Fibroblast of lung (primary cell): ENCODE results near the gene CERS1. TPM values are rescaled to one million over a fixed set of nuclear protein-coding genes. Genes with fewer than 3 reads are reported as not detected.

Experiments
- DNase-seq, 2 donors: peaks; one replicate each; pipeline versions ENCODE4 v3.0.0 to v3.0.0-alpha.2; 2010; ENCODE audit warnings: low read depth in 2 of 2
- H2AFZ ChIP-seq: 2 replicates; pipeline ENCODE4 v1.5.1; 2012; ENCODE audit warnings: low read length, control low read depth, inconsistent platforms
- H3K27ac ChIP-seq: 2 replicates; pipeline ENCODE4 v1.5.1; 2011; ENCODE audit warnings: low read length, control low read depth; ENCODE audit not compliant: insufficient read depth
- H3K27me3 ChIP-seq: 2 replicates; pipeline ENCODE4 v1.5.1; 2011; ENCODE audit warnings: mild to moderate bottlenecking, low read length; ENCODE audit not compliant: control insufficient read depth, insufficient read depth
- H3K36me3 ChIP-seq: 2 replicates; pipeline ENCODE4 v1.5.1; 2011; ENCODE audit warnings: low read length; ENCODE audit not compliant: control insufficient read depth, insufficient read depth
- H3K4me1 ChIP-seq: 2 replicates; pipeline ENCODE4 v1.5.1; 2011; ENCODE audit warnings: low read length; ENCODE audit not compliant: control insufficient read depth, insufficient read depth; ENCODE audit errors: extremely low read depth
- H3K4me2 ChIP-seq: 2 replicates; pipeline ENCODE4 v1.5.1; 2011; ENCODE audit warnings: low read length, control low read depth; ENCODE audit not compliant: insufficient read depth; ENCODE audit errors: extremely low read depth
- H3K4me3 ChIP-seq, 4 experiments: fragments of 200-600 bp in 1 of 4; sonication (generic) in 1 of 4; replicated peaks in 1 of 4; 2 replicates each; pipeline ENCODE4 v1.5.1; 2011 to 2016; ENCODE audit warnings: low read length in 4 of 4, low read depth in 3 of 4, mild to moderate bottlenecking in 3 of 4, control low read depth in 2 of 4, inconsistent platforms in 1 of 4, mixed read lengths in 1 of 4; ENCODE audit not compliant: insufficient read depth in 1 of 4; ENCODE audit errors: control extremely low read depth in 1 of 4
- H3K79me2 ChIP-seq: 2 replicates; pipeline ENCODE4 v1.5.1; 2012; ENCODE audit warnings: mild to moderate bottlenecking, low read length, inconsistent platforms; ENCODE audit not compliant: control insufficient read depth, insufficient read depth
- H3K9ac ChIP-seq: 2 replicates; pipeline ENCODE4 v1.5.1; 2011; ENCODE audit warnings: mild to moderate bottlenecking, low read length, control low read depth; ENCODE audit not compliant: insufficient read depth
- H3K9me3 ChIP-seq: 2 replicates; pipeline ENCODE4 v1.5.1; 2012; ENCODE audit warnings: low read depth, low read length; ENCODE audit not compliant: control insufficient read depth, insufficient read depth
- H4K20me1 ChIP-seq: 2 replicates; pipeline ENCODE4 v1.5.1; 2011; ENCODE audit warnings: low read length; ENCODE audit not compliant: control insufficient read depth, insufficient read depth; ENCODE audit errors: extremely low read depth
- CTCF ChIP-seq, 2 donors: IDR thresholded peaks in 1 of 2; conservative IDR thresholded peaks in 1 of 2; 1 replicate in 1 of 2; 2 replicates in 1 of 2; pipeline ENCODE4 v1.5.1; 2011 to 2012; ENCODE audit warnings: low read length in 2 of 2, control low read depth in 1 of 2, inconsistent platforms in 1 of 2, low read depth in 1 of 2, mild to moderate bottlenecking in 1 of 2
- EZH2 ChIP-seq: IDR thresholded peaks from 2 replicates; pipeline ENCODE4 v1.5.1; 2012; ENCODE audit warnings: low read length, control low read depth, mild to moderate bottlenecking; ENCODE audit errors: missing control alignments
- polyA plus RNA-seq, 2 donors: library from polyadenylated mRNA; depleted of rRNA in 1 of 2; stranded (reverse) in 1 of 2; unstranded in 1 of 2; fragments of >200 nt; gene quantifications; 2 replicates each; pipeline ENCODE4 v1.2.1, GENCODE V29; 2011 to 2012; ENCODE audit warnings: missing spikeins in 1 of 2
- total RNA-seq: library from RNA; depleted of rRNA; stranded (reverse); fragments of >200 nt; gene quantifications from 2 replicates; pipeline ENCODE4 v1.2.1, GENCODE V29; 2014

Gene CERS1
- total and polyA plus RNA-seq, 2 donors (not counting 1 experiment from before 2014, with no cell fraction given), result 0.23 to 1.7 TPM

DNA sequence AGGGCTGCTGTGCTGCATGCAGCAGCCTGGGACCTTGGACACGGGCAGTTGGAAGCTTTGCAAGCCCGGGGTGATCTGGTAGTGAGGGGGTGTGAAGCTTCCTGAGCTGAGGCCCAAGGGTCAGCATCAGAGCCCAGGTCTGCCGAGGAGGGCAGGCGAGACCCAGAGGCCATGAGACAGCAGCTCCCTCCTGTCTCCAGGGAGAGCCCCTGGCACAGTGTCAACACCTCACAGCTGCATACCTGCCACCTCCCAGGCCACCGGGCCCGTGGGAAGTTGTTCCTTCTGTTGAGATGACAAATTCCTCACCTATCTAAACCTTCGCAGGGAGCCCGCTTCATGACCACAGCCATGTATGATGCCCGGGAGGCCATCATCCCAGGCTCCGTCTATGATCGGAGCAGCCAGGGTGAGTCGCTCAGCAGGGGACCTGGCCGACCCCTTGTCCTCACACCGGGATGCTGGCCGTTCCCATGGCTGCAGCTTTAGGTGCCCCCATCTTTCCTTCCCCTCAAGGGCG, 32.1 kb downstream of the CERS1 start:
- peaks cover 48% of the 10 kb centered on the region for H3K36me3 ChIP-seq
- no peaks in the 10 kb centered on the region for H3K79me2 ChIP-seq
- no peaks in the 10 kb centered on the region for H3K9me3 ChIP-seq
- TF ChIP-seq EZH2 (no peak), CTCF (conservative IDR thresholded peaks at IDR 0.05 in 1 of 2, IDR thresholded peaks at IDR 0.05 in 1 of 2; ENCODE audit: low read depth in 1 of 2, low read length in 2 of 2) (no peak)
- no peak overlapping the region for H3K27ac ChIP-seq
- no peaks in the 10 kb centered on the region for H3K27me3 ChIP-seq
- DNase-seq, result no peak
- H3K4me3 ChIP-seq, result no peak overlapping the region
- H2AFZ ChIP-seq, result no peak overlapping the region
- no peak overlapping the region for H3K9ac ChIP-seq
- H3K4me1 ChIP-seq, result no peaks in the 10 kb centered on the region
- H3K4me2 ChIP-seq, result no peak overlapping the region
- no peaks in the 10 kb centered on the region for H4K20me1 ChIP-seq

DNA sequence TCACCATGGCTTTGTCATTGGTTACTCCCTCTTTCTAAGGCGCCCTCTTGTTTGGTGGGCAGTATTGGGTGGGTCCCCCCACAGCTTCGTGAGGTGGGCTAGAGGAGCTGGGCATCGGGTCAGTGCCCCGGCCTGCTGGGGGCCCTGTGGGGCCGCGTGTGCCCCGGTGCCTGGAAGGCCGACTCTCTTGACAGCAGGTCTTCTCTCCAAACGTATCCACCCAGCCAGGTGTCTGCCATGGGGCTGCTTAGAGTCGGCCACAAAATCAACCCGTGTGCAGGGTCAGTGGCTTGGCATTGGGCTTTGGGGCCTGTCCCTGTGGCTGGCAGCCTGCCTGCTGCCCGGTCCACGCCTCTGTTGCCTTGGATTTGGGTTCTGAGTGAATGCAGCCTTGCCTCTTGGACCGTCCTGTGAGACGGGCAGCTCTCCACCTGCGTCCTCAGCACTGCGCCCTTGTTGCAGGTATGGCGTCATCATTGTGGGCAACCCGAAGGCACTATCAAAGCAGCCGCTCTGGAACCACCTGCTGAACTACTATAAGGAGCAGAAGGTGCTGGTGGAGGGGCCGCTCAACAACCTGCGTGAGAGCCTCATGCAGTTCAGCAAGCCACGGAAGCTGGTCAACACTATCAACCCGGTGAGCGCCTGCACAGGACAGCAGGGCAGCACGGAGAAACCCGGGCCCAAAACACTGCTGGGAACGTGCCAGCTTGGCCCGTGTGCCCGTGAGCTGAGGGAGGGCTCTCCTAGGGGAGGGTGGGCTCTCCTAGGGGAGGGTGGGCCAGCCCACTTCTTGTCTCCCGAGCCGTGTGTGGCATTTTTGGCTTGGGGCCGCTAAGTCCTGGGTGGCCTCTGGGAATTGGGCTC, 32.7 kb downstream of the CERS1 start:
- H3K9ac ChIP-seq, result no peak overlapping the region

More for the DNA sequence above, 32.7 kb downstream of the CERS1 start:
- Histone ChIP-seq H3K4me1 (no peaks in the 10 kb centered on the region), H2AFZ (no peak overlapping the region), H3K36me3 (peaks cover 51% of the 10 kb centered on the region), H3K27ac (no peak overlapping the region), H3K4me2 (no peak overlapping the region), H3K79me2 (no peaks in the 10 kb centered on the region), H4K20me1 (no peaks in the 10 kb centered on the region), H3K4me3 (no peak overlapping the region), H3K9me3 (no peaks in the 10 kb centered on the region), H3K27me3 (no peaks in the 10 kb centered on the region)
- no peak for TF ChIP-seq EZH2
- TF ChIP-seq CTCF (conservative IDR thresholded peaks at IDR 0.05 in 1 of 2, IDR thresholded peaks at IDR 0.05 in 1 of 2; ENCODE audit: low read depth in 1 of 2, low read length in 2 of 2), result no peak
- no peak for DNase-seq
